T-helper 22 cell (primary cell): ENCODE measurements around the gene ZC3H18.

Experiments
- DNase-seq: peaks from one replicate; pipeline ENCODE4 v3.0.0-alpha.2; 2020; ENCODE audit warnings: low read depth

The ZC3H18 gene

DNA sequence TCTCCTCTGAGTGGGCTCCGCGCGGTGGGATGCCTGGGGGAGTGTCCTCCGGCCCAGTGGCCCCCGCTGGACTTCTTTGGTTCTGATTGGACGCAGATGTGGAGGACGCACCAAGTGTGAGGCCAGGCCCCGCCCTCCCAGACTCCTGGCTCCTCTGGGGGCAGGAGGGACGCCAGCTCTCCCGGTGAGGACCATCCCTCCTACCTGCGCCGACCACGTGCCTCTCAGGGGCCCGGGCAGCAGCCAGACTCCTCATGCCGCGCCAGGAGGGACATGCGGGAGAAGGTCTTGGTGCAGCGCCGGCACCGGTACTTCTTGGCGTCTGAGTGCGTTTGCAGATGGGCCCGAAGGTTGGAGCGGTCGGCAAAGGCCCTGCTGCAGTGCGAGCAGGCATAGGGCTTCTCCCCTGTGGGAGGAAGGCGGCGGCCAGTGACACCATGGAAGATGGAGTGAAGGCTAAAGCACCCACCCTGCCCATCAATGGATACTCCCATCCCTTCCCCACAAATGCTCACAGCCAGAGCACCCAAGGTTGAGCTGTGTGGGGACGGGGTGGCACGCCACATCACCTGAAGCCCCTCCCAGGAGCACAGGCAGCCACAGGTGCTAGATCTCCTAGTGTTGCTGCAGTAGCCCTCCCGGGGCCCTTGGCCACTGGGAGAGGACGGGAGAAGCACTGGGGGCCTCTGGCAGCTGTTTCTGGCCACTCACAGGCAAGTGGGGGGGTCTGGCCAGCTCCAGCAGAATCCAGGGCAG lies 108.2 kb downstream of the ZC3H18 start:
- no peak for DNase-seq

DNA sequence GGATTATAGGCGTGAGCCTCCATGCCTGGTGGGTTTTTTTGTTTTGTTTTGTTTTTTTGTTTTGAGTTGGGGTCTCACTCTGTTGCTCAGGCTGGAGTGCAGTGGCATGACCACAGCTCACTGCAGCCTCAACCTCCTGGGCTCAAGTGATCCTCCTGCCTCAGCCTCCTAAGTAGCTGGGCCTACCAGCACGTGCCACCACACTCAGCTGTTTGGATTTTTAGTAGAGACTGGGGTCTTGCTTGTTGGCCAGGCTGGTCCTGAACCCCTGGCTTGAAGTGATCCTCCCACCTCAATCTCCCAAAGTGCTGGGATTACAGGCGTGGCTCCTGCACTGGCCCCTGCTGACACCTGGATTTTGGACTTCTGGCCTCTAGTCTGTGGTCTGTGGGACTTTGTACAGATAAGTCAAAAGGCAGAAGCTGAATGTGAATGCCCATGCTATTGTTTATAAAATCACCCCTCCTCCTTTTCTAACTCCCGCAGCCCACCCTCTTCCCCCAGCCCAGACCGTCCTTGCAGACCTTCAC lies 110.4 kb downstream of the ZC3H18 start:
- DNase-seq: no peak

DNA sequence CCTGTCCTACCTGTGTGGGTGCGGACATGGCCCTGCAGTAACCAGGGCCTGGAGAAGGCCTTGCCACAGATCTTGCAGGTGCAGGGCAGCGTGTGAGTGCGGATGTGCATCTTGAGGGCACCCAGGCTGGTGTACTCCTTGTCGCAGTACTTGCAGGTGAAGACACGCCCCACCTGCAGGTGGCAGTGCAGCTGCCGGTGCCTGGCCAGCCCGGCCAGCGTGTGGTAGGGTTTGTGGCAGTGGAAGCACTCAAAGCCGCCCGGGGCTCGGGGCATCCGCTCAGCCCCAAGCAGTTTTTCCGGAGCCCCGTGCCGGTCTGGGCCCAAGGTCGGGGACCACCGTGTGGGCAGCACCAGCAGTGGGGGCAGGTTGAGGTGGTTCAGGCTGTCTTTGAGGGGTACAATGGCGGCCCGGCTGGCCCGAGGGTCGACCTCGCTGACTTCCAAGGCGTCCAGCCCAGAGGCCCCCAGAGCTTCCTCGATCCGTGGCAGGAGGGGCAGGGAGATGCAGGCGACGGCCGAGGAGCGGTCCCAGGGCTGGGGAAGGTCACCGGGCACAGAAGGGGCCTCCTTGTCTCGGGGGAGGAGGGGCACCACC lies 111.0 kb downstream of the ZC3H18 start:
- DNase-seq: no peak
